Stimulated activated CD4-positive, alpha-beta T cell treated with anti-CD3 and anti-CD28 coated beads, Interleukin-4, amount 100 ng/mL, for 24 hours (primary cell): ENCODE measurements around the gene ZNF385D.
"Not testable (repeated sequence)": the region's sequence is repeated elsewhere in the genome, so short reads cannot be mapped to it uniquely, and the experiment has no call there.

ENCODE experiments used
- DNase-seq: peaks from one replicate; pipeline ENCODE4 v3.0.0-alpha.2; 2020

Gene ZNF385D

DNA sequence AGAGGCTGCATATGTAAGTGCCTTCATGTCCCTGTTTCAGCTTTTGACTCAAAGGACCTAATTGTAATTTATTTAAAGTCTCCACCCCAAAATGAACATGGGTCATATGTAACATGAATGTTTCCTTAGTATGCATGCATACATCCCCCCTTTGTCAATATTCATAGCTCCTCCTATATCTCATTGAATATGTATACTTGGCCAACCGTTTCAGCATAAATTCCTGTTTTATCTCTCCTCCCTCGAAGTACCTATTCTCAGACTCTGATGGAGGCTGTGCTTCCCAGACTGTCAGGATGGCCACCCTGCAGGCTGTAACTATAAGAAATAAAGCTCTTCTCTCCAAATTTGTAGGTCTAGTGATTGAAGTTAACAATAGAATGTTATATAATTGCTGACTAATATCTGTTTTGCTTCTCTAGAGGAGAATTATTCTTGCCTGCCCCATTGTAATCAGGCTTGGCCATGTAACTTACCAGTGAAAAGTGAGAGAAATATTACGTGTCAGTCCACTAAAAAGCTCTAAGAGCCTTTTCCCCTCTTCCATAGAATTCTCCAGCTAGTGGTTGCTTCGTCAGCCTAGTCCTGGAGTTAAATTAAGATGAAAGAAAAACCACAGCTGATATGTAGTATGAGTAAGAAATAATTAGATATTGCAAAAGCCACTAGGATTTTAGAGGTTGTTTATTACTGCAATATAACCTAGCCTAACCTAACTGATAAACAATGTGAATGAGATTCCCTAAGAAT lies 245.1 kb downstream of the ZNF385D start:
- no peak for DNase-seq

DNA sequence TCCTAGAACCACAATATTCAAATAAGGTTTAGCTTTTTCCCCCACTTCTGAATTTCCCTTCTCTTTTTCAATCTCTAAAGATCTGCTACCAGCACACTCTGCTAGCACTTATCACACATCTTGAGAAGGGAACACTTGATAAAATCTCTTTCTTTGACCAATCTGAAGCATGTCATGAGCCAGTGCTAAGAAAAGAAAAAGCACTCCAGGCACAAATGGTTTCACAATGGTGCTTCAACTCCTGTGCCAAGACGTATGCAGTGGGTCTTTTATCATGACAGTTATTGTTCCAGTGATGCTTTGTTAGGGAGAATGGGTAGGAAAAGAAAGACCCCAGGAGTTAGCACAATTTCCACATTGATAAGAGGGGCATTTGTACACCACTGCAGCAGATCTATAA lies 248.4 kb downstream of the ZNF385D start:
- no peak for DNase-seq

DNA sequence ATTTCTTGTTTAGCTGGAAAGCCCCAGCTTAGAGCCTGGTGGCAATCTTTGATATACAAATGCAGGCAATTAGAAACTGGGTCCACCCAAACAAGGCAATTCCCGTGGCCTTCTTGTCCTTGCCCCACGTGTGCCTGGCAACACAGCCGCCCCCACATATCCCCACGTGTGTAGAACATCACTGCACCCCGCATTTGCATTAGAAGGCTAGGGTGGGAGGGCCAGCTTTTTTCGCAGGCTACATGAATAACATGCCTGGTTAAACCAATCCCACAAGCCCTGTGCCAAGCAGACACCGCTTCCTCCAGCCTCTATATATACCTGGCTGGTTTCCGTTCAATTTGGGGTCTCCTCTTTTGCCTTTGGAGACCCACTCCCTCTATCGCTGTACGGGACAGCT lies 250.2 kb downstream of the ZNF385D start:
- no peak for DNase-seq

DNA sequence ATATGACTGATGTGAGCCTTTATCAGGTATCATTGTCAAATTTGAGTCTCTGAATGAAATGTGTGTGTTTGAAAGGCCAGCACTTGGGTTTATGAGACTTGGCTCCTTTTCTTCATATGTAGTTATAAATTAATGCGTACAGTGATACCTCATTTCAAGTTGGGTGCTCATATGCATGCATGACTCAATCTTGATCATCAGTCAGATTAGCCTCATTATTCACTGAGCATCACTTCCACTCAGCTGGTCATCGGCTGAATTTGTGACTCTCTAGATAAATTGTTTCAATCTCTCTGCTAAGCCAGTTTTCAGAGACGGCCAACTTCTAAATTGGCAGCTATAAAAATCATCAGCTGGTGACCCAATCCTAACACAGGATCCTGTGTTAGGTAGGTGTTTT lies 260.3 kb downstream of the ZNF385D start:
- not testable (repeated sequence) for DNase-seq

DNA sequence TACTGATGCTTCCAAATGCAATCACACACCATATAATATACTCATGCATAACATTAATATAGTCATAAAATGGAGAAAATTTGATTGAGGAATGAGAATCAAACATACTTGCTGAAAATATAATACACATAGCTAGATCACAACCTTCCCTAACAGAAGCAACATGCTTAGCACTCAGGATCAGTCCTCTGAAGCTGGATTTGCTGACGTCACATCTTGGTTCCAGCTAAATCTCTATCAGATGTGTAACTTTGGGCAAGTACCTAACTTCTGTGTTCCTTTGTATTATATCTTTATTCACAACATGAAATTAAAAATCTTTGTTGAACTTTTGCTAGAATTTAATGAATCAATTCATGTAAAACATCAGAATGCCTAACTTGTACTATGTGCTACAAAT lies 263.5 kb downstream of the ZNF385D start:
- no peak for DNase-seq

DNA sequence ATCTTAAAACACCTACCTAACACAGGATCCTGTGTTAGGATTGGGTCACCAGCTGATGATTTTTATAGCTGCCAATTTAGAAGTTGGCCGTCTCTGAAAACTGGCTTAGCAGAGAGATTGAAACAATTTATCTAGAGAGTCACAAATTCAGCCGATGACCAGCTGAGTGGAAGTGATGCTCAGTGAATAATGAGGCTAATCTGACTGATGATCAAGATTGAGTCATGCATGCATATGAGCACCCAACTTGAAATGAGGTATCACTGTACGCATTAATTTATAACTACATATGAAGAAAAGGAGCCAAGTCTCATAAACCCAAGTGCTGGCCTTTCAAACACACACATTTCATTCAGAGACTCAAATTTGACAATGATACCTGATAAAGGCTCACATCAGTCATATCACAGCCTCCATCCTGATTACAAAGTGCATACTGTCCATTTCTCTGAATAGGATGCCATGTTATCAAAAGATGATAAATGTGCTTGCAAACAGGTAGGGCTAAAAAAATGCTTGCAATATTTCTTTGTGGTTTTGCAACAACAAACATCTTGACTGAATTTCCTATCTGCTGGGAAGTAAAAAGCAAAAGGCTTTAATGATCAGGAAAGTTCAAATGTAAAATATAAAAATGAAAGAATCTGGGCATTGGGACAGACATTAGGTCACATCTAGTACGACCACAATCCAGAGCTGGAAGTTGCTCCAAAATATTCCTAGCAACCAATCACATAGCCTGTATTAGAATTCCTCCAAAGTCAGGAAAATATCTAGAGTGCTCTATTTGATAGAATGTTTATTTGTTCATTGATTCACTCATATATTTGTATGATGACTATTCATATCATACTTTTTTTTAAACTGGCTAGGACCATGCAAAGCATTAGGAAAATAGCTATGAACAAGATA lies 264.7 kb downstream of the ZNF385D start:
- not testable (repeated sequence) for DNase-seq

DNA sequence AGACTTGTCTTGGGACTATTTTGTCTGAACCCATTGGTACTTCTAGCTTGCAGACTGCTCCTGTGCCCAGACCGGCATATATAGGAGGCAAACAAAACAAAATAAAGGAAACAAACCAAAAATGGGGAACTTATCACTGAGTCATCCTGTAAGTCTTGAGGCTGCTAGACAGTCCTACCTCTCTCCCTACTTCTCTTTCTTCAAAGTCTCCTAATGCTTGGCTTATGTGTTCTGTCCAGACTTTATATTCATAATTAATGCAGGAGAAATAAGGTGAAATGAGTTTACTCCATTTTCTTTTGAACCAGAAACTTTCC lies 266.2 kb downstream of the ZNF385D start:
- no peak for DNase-seq

DNA sequence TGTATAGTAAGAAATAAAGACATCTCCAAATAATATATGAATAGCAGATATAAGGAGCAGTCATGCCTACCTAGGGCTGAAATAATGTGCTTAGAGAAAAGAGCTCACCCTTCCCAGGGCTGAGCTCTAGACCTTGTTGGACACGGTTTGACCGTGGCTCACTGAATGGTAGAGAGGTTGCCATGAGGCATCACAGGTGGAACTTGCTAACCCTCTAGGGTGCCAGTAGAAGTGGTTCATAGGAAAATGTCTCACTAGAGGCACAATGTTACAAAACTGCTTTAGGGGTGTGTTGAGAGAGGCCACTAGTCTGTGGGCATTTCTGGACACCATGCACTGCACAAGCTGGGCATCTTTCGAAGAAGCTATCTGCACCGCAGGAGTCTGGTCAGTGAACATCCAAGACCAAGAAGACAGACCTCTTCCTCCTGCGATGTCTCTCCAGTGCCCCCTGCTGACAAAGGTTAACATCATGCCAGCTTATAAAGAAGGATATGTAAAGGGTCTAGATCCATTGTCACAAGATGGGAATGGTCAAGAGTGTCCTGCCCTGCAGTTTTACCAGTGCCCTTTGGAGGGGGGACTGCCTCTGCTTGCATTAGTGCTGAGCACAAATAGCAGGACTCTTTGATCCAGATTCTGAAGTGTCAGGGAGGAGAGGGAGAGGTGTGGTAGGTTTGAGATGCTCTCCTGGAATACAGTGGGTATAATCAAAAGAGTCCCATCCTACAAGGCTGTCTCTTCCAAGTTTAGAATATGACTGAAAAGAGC lies 266.8 kb downstream of the ZNF385D start:
- no peak for DNase-seq

DNA sequence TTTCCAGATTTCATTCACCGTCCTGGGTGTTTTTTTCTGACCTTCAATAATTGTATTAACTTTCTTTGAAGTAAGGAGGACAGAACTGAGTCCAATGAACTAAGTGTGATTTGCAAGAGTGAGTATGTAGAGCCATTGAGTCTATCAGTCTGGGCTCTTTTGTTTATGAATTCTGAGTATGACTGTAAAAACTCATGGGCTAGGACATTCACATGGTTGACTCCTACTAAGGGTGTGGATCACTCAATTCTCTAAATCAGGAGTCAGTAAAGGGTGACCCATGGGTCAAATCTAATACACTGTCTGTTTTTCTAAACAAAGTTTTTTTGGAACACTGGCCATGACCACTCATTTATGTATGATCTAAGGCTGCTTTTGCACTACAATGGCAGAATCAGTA lies 269.0 kb downstream of the ZNF385D start:
- DNase-seq, result no peak

DNA sequence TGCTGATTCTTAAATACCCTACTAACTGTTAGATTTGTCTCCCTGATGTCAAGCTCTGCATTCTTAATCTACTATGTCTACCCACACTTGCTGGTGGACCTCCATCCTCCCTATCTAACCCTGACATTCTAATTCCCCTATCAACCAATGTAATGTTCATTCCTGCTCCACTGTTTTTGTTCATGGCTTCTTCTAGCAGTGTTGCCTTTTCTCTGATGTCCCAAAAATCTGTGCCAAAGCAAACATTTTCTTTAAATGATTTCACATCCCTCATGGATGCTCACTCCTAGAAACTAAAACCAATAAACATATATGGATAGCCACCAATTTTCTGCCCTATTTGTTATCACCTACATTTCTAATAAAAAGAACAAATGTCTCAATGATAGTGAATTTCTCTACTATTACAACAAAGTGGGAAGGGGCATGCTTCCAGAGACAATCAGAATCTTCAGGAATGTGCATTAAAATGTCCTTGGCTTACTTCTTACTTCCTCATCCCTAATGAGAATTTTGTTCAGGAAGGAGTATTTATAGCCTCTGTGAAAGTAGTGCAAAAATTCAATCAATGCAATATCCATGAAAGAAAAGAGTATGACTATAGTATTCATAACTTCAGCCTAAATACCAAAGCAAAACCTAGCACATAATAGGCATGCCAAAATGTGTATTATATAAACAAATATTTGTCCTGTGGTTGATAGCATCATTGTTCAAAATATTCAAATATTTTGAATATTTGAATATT lies 273.3 kb downstream of the ZNF385D start:
- DNase-seq, result no peak

DNA sequence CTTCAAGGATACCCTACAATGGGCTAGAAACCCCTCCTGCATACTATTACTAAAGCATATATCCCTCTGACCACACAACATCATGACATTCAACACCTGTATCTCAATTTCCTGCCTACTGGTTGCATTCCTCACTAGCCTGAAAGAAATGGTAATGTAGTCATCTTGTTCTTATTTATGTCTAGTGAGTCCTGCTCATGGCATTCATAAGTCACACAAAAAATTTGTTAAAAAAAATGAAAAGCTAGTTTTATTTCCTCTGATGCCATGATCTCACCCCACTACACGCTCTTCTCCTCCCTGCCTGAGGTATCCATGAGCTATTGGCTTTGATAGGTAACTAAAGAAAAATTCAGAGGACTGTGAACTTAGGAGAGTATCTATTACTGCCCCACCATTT lies 284.5 kb downstream of the ZNF385D start:
- no peak for DNase-seq

DNA sequence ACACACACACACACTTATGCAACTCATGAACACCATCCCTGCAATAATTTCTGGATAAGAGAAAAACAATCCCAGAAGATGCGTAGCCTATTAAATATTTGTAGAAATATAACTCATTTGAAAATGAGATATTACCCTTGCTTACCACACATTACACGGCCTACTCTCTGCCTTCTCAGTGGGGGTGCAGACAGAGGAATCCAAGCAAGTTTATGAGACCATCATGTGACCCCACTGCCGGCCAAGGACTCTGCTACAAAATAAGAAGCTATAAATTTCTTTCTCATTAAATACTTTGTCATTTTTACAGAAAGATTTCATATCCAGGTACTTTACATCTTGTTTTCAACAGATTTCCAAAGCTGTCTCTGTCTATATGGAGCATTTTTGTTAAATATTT lies 286.3 kb downstream of the ZNF385D start:
- DNase-seq, result no peak

DNA sequence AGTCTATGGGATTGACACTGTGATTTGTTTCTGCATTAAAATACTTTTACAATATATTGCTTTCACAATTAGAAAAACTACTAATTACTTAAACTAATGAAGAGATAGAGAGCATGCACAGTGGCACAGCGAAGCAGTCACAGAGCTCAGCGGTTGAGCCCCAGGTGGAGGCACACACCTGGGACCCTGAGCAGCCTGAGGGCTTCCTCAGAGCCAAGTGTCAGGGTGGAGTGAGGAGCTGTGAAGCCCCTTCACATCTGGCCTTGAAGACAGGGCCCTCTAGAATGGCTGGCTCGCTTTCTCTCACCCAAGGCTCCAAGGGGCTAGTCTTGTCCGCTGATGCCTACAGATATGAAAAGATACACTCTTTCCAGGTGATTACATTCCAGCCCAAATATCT lies 287.7 kb downstream of the ZNF385D start:
- DNase-seq, result no peak

DNA sequence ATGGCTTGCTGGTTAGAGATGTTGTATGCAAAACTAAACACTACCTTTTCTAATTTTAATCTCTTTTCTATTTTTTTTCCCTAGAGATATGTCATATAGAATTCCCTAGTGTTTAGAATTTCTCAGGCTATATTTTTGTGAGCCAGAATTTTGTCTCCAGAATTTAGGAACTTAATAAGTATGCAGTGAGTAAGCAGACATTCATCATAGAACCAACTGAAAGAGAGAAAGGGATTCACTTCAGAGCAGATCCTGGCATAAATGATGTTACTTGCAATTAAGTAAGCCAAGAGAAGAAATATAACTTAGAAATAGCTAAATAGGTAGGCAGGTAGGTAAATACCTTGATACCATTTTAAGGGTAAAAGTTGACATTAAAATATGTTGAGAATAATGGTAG lies 288.9 kb downstream of the ZNF385D start:
- DNase-seq, result no peak

DNA sequence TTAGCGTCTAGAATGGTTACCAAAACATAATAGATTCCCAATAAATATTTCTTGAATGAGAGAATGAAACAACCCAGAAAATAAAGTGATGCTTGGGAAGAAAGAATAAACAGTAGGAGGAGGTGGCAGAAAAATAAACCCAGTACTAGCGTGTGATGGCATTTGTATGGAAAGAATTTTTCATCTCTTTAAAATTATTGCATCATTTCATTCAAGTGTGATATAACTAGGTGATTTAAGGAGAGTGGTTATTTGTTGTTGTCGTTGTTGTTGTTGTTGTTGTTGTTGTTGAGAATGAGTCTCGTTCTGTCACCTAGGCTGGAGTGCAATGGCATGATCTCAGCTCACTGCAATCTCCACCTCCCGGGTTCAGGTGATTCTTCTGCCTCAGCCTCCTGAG lies 293.9 kb downstream of the ZNF385D start:
- DNase-seq, result no peak

DNA sequence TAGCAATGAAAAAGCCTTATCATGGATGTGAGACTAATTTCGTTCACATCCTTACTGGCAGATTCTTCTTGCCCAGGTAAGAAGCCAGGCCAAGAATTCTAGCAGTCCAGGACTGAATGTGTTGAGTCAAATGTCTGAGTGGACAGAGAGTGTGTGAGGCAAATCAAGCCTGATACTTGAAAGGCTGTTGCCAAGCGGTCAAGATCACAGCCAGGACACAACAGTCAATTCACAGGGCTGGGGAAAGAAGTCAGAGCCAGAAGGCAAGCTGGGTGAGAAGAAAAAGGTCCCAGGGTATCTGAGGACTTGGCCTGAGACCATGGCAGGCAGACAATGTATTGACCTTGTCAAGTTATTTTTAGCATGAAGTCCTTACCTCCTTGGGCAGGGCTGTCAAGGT lies 301.3 kb downstream of the ZNF385D start:
- DNase-seq, result no peak

DNA sequence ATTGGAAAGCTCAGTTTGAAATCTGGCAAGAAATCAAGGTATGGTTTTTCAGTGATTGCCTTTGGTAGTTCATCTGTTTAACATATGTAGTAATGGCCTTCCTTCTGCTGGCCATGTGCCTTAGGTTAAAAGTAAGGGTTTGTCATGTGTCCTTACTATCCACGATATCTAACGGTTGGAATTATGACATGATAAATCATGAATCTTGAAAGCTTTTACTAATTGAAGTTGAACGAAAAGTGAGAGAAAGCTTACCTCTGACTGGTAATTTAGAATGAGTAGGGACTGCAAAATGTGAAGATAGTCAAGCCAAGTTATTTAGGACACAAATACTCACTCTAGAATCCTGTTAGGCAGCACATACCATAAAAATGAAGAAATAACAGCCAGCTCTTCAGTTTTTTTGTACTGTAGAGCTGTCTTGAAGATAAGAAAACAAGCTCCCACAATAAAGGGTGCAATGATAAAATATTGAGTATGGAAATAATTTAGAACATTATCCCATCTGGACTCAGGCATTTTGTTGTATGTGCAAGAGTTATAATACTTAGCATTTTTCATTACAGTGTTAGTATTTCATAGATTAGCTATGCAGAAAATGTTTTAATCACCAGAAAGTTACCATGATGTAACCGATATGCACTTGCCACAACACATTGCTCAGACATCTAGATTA lies 303.4 kb downstream of the ZNF385D start:
- no peak for DNase-seq

DNA sequence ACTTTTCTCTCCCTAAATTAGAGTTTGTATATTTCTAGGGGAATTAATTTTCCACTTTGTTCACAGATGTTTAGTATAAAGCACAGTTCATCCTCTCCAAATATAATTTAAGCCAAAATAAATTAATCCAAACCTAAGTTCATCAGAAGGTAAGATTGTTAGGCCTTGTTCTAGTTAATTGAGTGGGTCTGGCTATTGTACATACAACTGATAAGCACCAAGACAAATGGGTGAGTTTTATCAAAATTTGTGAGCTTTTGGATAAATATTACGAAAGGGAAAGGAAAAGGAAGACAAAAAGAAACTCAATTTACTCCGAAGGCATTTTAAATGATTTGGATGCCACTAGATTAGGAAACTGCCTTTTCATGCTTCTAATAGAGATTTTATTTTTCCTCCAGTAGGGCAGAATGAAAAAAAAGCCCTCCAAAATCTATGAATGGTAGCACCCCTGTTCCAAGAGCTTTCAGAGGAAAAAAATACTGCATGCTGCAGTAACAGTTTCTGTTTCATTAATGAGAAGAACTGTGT lies 304.0 kb downstream of the ZNF385D start:
- no peak for DNase-seq

DNA sequence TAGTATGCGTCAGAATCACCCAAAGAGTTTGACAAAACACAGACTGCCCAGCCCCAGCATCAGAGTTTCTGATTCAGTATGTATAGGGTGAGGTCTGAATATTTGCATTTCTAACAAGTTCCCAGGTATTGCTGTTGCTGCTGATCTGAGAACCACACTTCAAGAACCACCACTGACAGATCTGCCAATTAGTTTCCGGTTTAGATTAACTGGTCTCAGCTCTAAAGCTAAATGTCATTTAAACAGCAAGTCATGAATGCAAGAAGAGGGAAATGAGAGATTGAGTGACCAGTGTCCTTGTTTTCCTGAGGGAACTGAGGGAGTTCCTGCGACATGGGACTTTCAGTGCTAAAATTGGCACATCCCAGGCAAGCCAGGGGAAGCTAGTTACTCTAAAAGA lies 305.0 kb downstream of the ZNF385D start:
- DNase-seq, result no peak

DNA sequence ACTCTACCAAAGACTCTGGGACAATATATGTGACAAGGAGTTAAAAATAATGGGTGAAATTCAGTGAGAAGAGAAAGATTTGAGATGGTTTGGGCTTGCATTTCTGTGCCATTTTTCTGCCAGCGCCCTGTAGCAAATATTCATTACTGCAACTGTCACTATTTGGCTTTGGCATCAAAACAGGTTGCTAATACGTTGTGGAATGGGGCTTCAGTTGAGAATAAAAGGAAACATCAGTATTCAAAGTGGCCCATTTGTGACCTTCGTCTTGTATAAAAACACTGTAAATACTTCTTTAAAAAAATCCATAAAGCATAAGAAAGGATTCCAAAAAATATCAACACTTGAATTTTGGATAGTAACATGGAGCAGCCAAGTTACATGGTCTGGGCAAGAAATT lies 309.2 kb downstream of the ZNF385D start:
- DNase-seq, result no peak

DNA sequence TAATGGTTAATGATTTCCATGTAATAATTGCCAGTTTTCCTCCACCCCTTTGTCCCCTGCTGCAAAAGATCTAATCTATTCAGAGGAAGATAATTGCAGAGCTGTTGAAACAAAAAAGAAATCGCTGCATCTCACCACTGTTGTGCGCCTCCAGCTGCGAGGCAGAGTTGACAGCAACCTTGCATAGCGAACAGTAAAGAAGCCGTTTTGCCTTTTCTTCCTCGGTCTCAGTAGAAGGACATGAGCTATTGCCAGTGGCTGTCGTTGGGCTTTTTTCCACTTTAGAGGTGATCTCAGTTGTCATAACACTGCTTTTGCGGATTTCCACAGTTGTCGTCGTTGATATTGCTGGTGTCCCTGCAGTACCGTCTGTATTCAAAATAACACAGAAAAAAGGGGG lies 314.2 kb downstream of the ZNF385D start:
- DNase-seq, result no peak

DNA sequence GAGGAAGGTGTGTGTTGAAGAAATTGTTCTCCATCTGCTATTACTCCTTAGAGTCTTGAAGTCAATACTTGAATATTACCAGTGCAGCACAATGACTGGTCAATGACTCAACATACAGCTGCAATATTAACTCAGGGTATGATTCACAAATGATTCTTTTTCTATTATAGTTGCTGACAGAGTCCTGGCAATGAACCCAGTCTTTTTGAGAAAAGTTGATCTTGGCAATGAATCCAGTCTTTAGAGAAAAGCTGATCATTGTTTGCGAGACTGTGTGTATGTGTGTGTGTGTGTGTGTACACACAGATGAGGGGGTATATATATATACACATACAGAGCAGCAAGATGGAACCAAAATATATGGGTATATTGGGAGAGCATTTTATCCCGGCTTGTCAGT lies 315.1 kb downstream of the ZNF385D start:
- no peak for DNase-seq
